Endothelial cell of hepatic sinusoid (primary cell): ENCODE results near the gene EEFSEC.

Source experiments
- in situ Hi-C: cut with HindIII; loops from 2 replicates; pipeline ENCODE4 v1.10.0; 2017; ENCODE audit warnings: low sequenced_read_pairs

Gene EEFSEC

GRCh38 chr3:128270559-128271492 is 117.5 kb downstream of the EEFSEC start:
- in situ Hi-C loops, result no loop called here

- in situ Hi-C loops, result no loop called here
Measured at GRCh38 chr3:128271536-128272332, 118.5 kb downstream of the EEFSEC start.

- in situ Hi-C loops, result no loop called here
Measured at GRCh38 chr3:128273109-128273840, 120.0 kb downstream of the EEFSEC start.

GRCh38 chr3:128273841-128274573 is 120.7 kb downstream of the EEFSEC start:
- in situ Hi-C loops, result no loop called here

GRCh38 chr3:128274837-128275236 is 121.6 kb downstream of the EEFSEC start:
- in situ Hi-C loops, result no loop called here

GRCh38 chr3:128275316-128276145 is 122.2 kb downstream of the EEFSEC start:
- in situ Hi-C loops, result no loop called here

- in situ Hi-C loops, result no loop called here
Measured at GRCh38 chr3:128276146-128276435, 122.8 kb downstream of the EEFSEC start.

GRCh38 chr3:128276577-128277183 is 123.4 kb downstream of the EEFSEC start:
- in situ Hi-C loops, result no loop called here

GRCh38 chr3:128277378-128278069 is 124.2 kb downstream of the EEFSEC start:
- in situ Hi-C loops, result no loop called here

- in situ Hi-C loops, result no loop called here
Measured at GRCh38 chr3:128278130-128278529, 124.8 kb downstream of the EEFSEC start.

- in situ Hi-C loops, result no loop called here
Measured at GRCh38 chr3:128278761-128279600, 125.7 kb downstream of the EEFSEC start.

- in situ Hi-C loops, result no loop called here
Measured at GRCh38 chr3:128279601-128279880, 126.3 kb downstream of the EEFSEC start.

- in situ Hi-C loops, result no loop called here
Measured at GRCh38 chr3:128280481-128281052, 127.3 kb downstream of the EEFSEC start.

GRCh38 chr3:128281056-128281455 is 127.8 kb downstream of the EEFSEC start:
- in situ Hi-C loops, result no loop called here

- in situ Hi-C loops, result no loop called here
Measured at GRCh38 chr3:128281461-128282367, 128.4 kb downstream of the EEFSEC start.

- in situ Hi-C loops, result no loop called here
Measured at GRCh38 chr3:128282380-128283196, 129.3 kb downstream of the EEFSEC start.
